Liver (tissue), 9 donors: ENCODE results near the gene AP3B1. TPM values are rescaled to one million over a fixed set of nuclear protein-coding genes. Genes with fewer than 3 reads are reported as not detected.
A peak's percentile ranks its signal among the peaks of the same experiment; 100 is the strongest.

Experiments used
- DNase-seq: peaks from one replicate; pipeline ENCODE4 v3.0.0-alpha.2; 2017; ENCODE audit warnings: low spot score
- H3K27ac ChIP-seq, 2 donors: one replicate each; pipeline ENCODE4 v1.7.0; 2013; ENCODE audit warnings: inconsistent platforms in 2 of 2, low read length in 2 of 2, control low read depth in 1 of 2, low read depth in 1 of 2, mild to moderate bottlenecking in 1 of 2
- H3K27me3 ChIP-seq, 4 donors: one replicate each; pipeline versions ENCODE4 v1.6.1 to v1.7.0; 2013; ENCODE audit warnings: low read length in 3 of 4, inconsistent platforms in 1 of 4, mild to moderate bottlenecking in 1 of 4, moderate library complexity in 1 of 4; ENCODE audit not compliant: control insufficient read depth in 4 of 4, insufficient read depth in 4 of 4
- H3K36me3 ChIP-seq, 4 donors: one replicate each; pipeline versions ENCODE4 v1.6.1 to v1.7.0; 2013; ENCODE audit warnings: low read length in 3 of 4, mild to moderate bottlenecking in 3 of 4, low read depth in 1 of 4, moderate library complexity in 1 of 4; ENCODE audit not compliant: control insufficient read depth in 4 of 4, insufficient read depth in 3 of 4
- H3K4me1 ChIP-seq, 4 donors: one replicate each; pipeline versions ENCODE4 v1.6.1 to v1.7.0; 2013; ENCODE audit warnings: low read length in 3 of 4, mild to moderate bottlenecking in 3 of 4, moderate library complexity in 1 of 4; ENCODE audit not compliant: control insufficient read depth in 4 of 4, insufficient read depth in 4 of 4
- H3K4me3 ChIP-seq, 3 donors: one replicate each; pipeline versions ENCODE4 v1.6.1 to v1.7.0; 2013; ENCODE audit warnings: low read length in 3 of 3, control low read depth in 1 of 3, low read depth in 1 of 3, mild to moderate bottlenecking in 1 of 3
- H3K9ac ChIP-seq, 2 donors: one replicate each; pipeline ENCODE4 v1.7.0; 2013; ENCODE audit warnings: low read length in 2 of 2, mild to moderate bottlenecking in 2 of 2, moderate library complexity in 2 of 2, control low read depth in 1 of 2, low read depth in 1 of 2
- H3K9me3 ChIP-seq, 4 donors: one replicate each; pipeline versions ENCODE4 v1.6.1 to v1.7.0; 2013; ENCODE audit warnings: low read length in 3 of 4; ENCODE audit not compliant: control insufficient read depth in 4 of 4
- EGR1 ChIP-seq, 2 donors: IDR thresholded peaks; 2 replicates each; pipeline ENCODE4 v1.6.1; 2016 to 2018; ENCODE audit warnings: antibody characterized with exemption in 2 of 2, low read depth in 2 of 2
- FOXA1 ChIP-seq: IDR thresholded peaks from 2 replicates; pipeline ENCODE4 v1.6.1; 2016; ENCODE audit warnings: antibody characterized with exemption
- FOXA2 ChIP-seq: IDR thresholded peaks from 2 replicates; pipeline ENCODE4 v1.6.1; 2016; ENCODE audit warnings: antibody characterized with exemption
- GABPA ChIP-seq, 2 donors: IDR thresholded peaks in 1 of 2; conservative IDR thresholded peaks in 1 of 2; 2 replicates each; pipeline ENCODE4 v1.6.1; 2016; ENCODE audit warnings: antibody characterized with exemption in 2 of 2, mild to moderate bottlenecking in 1 of 2, moderate library complexity in 1 of 2
- HNF4A ChIP-seq, 2 donors: conservative IDR thresholded peaks; 2 replicates each; pipeline ENCODE4 v1.6.1; 2016; ENCODE audit warnings: antibody characterized with exemption in 2 of 2, mild to moderate bottlenecking in 2 of 2
- HNF4G ChIP-seq: IDR thresholded peaks from 2 replicates; pipeline ENCODE4 v1.6.1; 2016; ENCODE audit warnings: antibody characterized with exemption
- RAD21 ChIP-seq, 2 donors: IDR thresholded peaks; 2 replicates each; pipeline ENCODE4 v1.6.1; 2016; ENCODE audit warnings: antibody characterized with exemption in 2 of 2, mild to moderate bottlenecking in 2 of 2
- RXRA ChIP-seq, 2 donors: IDR thresholded peaks; 2 replicates each; pipeline ENCODE4 v1.6.1; 2017 to 2018; ENCODE audit warnings: antibody characterized with exemption in 2 of 2, mild to moderate bottlenecking in 1 of 2
- SP1 ChIP-seq: IDR thresholded peaks from 2 replicates; pipeline ENCODE4 v1.6.1; 2018; ENCODE audit warnings: antibody characterized with exemption, mild to moderate bottlenecking
- TAF1 ChIP-seq: conservative IDR thresholded peaks from 2 replicates; pipeline ENCODE4 v1.6.1; 2016; ENCODE audit warnings: antibody characterized with exemption, mild to moderate bottlenecking
- WGBS: extraction: QIAGEN DNeasy Blood & Tissue Kit; methylation state at CpG from one replicate; pipeline ENCODE4 v1.1.7; 2013; 5-methylcytosine and 5-hydroxymethylcytosine counted together
- polyA plus RNA-seq, 2 donors: library from polyadenylated mRNA; stranded (reverse) in 1 of 2; unstranded in 1 of 2; fragments of 200-250 nt in 1 of 2; fragments of >200 nt in 1 of 2; fragmentation: Nextera tagmentation in 1 of 2; extraction: Ambion mirVana in 1 of 2; gene quantifications; one replicate each; pipeline versions ENCODE4 v1.2.1 to v1.2.3, GENCODE V29; 2013 to 2015
- total RNA-seq, 2 donors: library from RNA; depleted of rRNA; stranded (reverse); fragments of >200 nt; gene quantifications; one replicate each; pipeline ENCODE4 v1.2.3, GENCODE V29; 2014
- TF ChIP-seq, protein P1 (sequence below): IDR thresholded peaks from 2 replicates; pipeline ENCODE4 v1.6.1; 2016; ENCODE audit warnings: antibody characterized with exemption
- TF ChIP-seq, protein P2 (sequence below): fragments of 150-350 bp; IDR thresholded peaks from 2 replicates; pipeline ENCODE4 v1.5.1; 2017; ENCODE audit warnings: improper control_type of control experiment, low read depth, low read length; ENCODE audit not compliant: missing input control
- donor health status: healthy.
- donor health status: healthy.
- donor health status: healthy.
- donor health status: healthy.
- donor health status: healthy.

AP3B1 gene
- total and polyA plus RNA-seq, 4 donors, result 8.2 to 23.1 (median 14.4) TPM

DNA sequence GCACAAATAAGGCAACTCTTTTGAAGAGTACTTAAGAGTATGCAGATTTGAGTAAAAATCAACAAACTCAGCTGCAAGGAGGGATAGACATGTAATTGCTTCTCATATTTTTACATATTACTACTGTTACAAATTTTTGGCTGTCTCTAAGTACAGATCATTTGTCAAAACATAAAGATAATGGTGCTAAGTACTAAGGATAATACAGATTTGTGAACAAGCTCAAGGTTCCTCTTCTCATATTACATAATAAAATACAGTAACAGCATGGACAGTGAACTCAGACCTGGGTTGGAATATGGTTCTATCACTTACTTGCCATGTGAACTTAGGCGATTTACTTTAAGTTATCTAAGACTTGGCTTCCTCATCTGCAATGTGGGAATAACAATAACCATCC is 168.0 kb downstream of the AP3B1 start (continued):
- no peak for TF ChIP-seq RAD21 (IDR thresholded peaks at IDR 0.05)

DNA sequence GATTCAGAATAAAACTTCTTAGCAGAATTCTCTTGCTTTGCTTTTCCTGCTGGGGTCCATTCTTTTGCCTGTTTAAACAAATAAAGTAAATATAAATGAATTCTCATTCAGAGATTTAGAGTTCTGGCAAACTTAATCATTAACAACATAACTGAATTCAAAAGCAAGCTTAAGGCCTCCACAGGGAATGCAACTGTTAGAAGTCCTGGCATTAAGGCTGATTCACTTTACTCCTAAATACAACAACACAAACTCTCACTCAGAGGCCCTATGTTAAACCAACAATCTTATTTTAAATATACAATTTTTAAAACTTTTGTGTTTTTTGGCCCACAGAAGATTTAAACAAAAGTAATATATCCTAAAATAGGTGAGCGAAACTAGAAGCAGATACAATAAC is 178.3 kb downstream of the AP3B1 start:
- peak overlapping the region in 1 of 2 donors; percentile 12 for H3K9ac ChIP-seq
- no peak overlapping the region for H3K27ac ChIP-seq
- no peaks in the 10 kb centered on the region for H3K27me3 ChIP-seq
- peaks cover 0 to 5% (median 2%) of the 10 kb centered on the region in 4 donors for H3K4me1 ChIP-seq
- 100% methylated on average over 1 of the region's 1 CpG for WGBS
- TF ChIP-seq HNF4A (conservative IDR thresholded peaks at IDR 0.05) (no peak), RXRA (IDR thresholded peaks at IDR 0.05) (no peak), EGR1 (IDR thresholded peaks at IDR 0.05; ENCODE audit: low read depth in 2 of 2) (no peak), FOXA1 (no peak), GABPA (IDR thresholded peaks at IDR 0.05 in 1 of 2, conservative IDR thresholded peaks at IDR 0.05 in 1 of 2) (no peak), TAF1 (no peak), RAD21 (IDR thresholded peaks at IDR 0.05) (no peak)
- TF ChIP-seq, protein P1, sequence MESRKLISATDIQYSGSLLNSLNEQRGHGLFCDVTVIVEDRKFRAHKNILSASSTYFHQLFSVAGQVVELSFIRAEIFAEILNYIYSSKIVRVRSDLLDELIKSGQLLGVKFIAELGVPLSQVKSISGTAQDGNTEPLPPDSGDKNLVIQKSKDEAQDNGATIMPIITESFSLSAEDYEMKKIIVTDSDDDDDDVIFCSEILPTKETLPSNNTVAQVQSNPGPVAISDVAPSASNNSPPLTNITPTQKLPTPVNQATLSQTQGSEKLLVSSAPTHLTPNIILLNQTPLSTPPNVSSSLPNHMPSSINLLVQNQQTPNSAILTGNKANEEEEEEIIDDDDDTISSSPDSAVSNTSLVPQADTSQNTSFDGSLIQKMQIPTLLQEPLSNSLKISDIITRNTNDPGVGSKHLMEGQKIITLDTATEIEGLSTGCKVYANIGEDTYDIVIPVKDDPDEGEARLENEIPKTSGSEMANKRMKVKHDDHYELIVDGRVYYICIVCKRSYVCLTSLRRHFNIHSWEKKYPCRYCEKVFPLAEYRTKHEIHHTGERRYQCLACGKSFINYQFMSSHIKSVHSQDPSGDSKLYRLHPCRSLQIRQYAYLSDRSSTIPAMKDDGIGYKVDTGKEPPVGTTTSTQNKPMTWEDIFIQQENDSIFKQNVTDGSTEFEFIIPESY, result no peak
- no peaks in the 10 kb centered on the region for H3K9me3 ChIP-seq
- H3K36me3 ChIP-seq, result peaks cover 0 to 14% (median 4%) of the 10 kb centered on the region in 4 donors
- no peak overlapping the region for H3K4me3 ChIP-seq
- DNase-seq, result no peak

DNA sequence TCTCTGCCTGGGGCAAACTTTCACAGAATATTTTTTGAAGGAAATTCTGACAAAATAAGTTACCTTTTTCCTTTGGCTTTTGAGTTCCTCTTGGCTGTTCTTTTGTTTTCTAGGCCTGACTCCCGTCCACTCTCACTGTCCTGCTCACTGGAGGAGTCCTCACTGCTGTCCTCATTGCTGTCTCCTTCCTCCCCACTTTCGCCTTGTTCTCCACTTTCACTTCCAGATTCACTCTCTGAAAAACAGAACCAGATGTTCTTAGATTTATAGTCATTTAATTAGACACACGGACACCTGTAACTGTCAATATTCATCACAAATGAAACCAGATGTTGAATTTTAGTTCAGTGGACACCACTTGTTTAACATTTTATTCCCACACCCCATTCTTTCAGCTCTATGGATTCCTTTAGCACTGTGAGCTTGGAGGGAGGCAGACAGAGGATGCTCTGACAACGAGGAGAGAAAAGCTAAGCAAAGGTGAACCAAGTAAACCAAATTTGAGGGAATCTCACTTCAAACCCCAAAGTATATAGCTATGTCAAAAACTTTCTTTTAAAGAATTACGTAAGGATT is 180.7 kb downstream of the AP3B1 start:
- Histone ChIP-seq H3K4me3 (no peak overlapping the region), H3K36me3 (peaks cover 0 to 14% (median 4%) of the 10 kb centered on the region in 4 donors), H3K4me1 (peaks cover 0 to 5% (median 2%) of the 10 kb centered on the region in 4 donors), H3K9ac (no peak overlapping the region), H3K27me3 (no peaks in the 10 kb centered on the region), H3K9me3 (no peaks in the 10 kb centered on the region), H3K27ac (no peak overlapping the region)
- no peak for DNase-seq
- 93% methylated on average over 5 of the region's 5 CpGs for WGBS
- TF ChIP-seq HNF4A (conservative IDR thresholded peaks at IDR 0.05), result no peak
- TF ChIP-seq, protein P2, sequence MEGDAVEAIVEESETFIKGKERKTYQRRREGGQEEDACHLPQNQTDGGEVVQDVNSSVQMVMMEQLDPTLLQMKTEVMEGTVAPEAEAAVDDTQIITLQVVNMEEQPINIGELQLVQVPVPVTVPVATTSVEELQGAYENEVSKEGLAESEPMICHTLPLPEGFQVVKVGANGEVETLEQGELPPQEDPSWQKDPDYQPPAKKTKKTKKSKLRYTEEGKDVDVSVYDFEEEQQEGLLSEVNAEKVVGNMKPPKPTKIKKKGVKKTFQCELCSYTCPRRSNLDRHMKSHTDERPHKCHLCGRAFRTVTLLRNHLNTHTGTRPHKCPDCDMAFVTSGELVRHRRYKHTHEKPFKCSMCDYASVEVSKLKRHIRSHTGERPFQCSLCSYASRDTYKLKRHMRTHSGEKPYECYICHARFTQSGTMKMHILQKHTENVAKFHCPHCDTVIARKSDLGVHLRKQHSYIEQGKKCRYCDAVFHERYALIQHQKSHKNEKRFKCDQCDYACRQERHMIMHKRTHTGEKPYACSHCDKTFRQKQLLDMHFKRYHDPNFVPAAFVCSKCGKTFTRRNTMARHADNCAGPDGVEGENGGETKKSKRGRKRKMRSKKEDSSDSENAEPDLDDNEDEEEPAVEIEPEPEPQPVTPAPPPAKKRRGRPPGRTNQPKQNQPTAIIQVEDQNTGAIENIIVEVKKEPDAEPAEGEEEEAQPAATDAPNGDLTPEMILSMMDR, result no peak
- no peak for TF ChIP-seq EGR1 (IDR thresholded peaks at IDR 0.05; ENCODE audit: low read depth in 2 of 2)
- TF ChIP-seq, protein P1, result no peak
- no peak for TF ChIP-seq FOXA2
- TF ChIP-seq RAD21 (IDR thresholded peaks at IDR 0.05), result no peak
- TF ChIP-seq SP1, result no peak
- no peak for TF ChIP-seq HNF4G
